GM12878 (cell line): ENCODE measurements around the gene RPA3. TPM values are rescaled to one million over a fixed set of nuclear protein-coding genes. Genes with fewer than 3 reads are reported as not detected.

Experiments
- CHD4 ChIP-seq: fragments of 200-600 bp; sonication (generic); IDR thresholded peaks from 2 replicates; pipeline ENCODE4 v1.6.1; 2016; ENCODE audit warnings: mild to moderate bottlenecking
- EP300 ChIP-seq, 2 experiments: fragments of 150-350 bp in 1 of 2; IDR thresholded peaks; 2 replicates each; pipeline ENCODE4 v1.6.1; 2011 to 2012; ENCODE audit warnings: low read depth in 2 of 2, low read length in 2 of 2, borderline replicate concordance in 1 of 2, improper control_type of control experiment in 1 of 2, inconsistent platforms in 1 of 2; ENCODE audit not compliant: control insufficient read depth in 1 of 2
- NFYB ChIP-seq: IDR thresholded peaks from 2 replicates; pipeline ENCODE4 v1.6.1; 2011; ENCODE audit warnings: low read depth, mild to moderate bottlenecking, low read length, improper control_type of control experiment, moderate library complexity; ENCODE audit not compliant: insufficient read depth
- NRF1 ChIP-seq: conservative IDR thresholded peaks from 2 replicates; pipeline ENCODE4 v1.6.1; 2011; ENCODE audit warnings: mild to moderate bottlenecking, low read depth, low read length, improper control_type of control experiment
- PBX3 ChIP-seq: IDR thresholded peaks from 2 replicates; pipeline ENCODE4 v1.6.1; 2011; ENCODE audit warnings: mild to moderate bottlenecking, low read depth, low read length, moderate library complexity; ENCODE audit not compliant: insufficient replicate concordance
- RELA ChIP-seq: fragments of 450-650 bp; IDR thresholded peaks from 2 replicates; pipeline ENCODE4 v1.8.0; 2014; ENCODE audit warnings: borderline replicate concordance; ENCODE audit not compliant: partially characterized antibody
- SKIL ChIP-seq: fragments of 450-650 bp; IDR thresholded peaks from 2 replicates; pipeline ENCODE4 v1.6.1; 2017; ENCODE audit warnings: mild to moderate bottlenecking, low read depth, inconsistent platforms; ENCODE audit not compliant: poor library complexity, severe bottlenecking
- SMARCA5 ChIP-seq: fragments of 450-650 bp; IDR thresholded peaks from 2 replicates; pipeline ENCODE4 v1.6.1; 2017; ENCODE audit warnings: mild to moderate bottlenecking
- STAT3 ChIP-seq: IDR thresholded peaks from 2 replicates; pipeline ENCODE4 v1.6.1; 2011; ENCODE audit warnings: low read depth, low read length, improper control_type of control experiment
- TCF3 ChIP-seq: IDR thresholded peaks from 2 replicates; pipeline ENCODE4 v1.6.1; 2012; ENCODE audit warnings: low read depth, mild to moderate bottlenecking, low read length, borderline replicate concordance; ENCODE audit not compliant: insufficient read depth
- WRNIP1 ChIP-seq: IDR thresholded peaks from 2 replicates; pipeline ENCODE4 v1.6.1; 2011; ENCODE audit warnings: low read depth, low read length, improper control_type of control experiment, borderline replicate concordance
- polyA plus RNA-seq, 11 experiments: library from polyadenylated mRNA; depleted of rRNA in 4 of 11; unstranded in 6 of 11; stranded (reverse) in 5 of 11; fragments of >200 nt; fragmentation: Nextera tagmentation in 4 of 11; fragmentation: Illumina TruSeq in 1 of 11; extraction: Ambion mirVana in 4 of 11; extraction: Trizol in 1 of 11; gene quantifications; 1 replicate in 1 of 11; 2 replicates in 10 of 11; pipeline versions ENCODE4 v1.2.1 to v1.2.3, GENCODE V29; 2011 to 2016; ENCODE audit warnings: inconsistent platforms in 2 of 11, missing spikeins in 2 of 11, low read depth in 1 of 11
- total RNA-seq, 4 experiments: library from RNA; depleted of rRNA in 3 of 4; stranded (reverse); fragments of >200 nt in 3 of 4; fragmentation: Illumina TruSeq in 1 of 4; extraction: Trizol in 1 of 4; gene quantifications; 2 replicates each; pipeline versions ENCODE4 v1.2.1 to v1.2.3, GENCODE V29; 2013 to 2021

Gene RPA3
- total and polyA plus RNA-seq, 10 of the 15 experiments (the other 5 are each of a cell fraction or from before 2014, with no cell fraction given): 60.2 to 343 (median 112) TPM

- TF ChIP-seq RELA (no peak), PBX3 (no peak), NRF1 (no peak), STAT3 (no peak), CHD4 (no peak), NFYB (no peak), WRNIP1 (no peak), SMARCA5 (peak; percentile 24), TCF3 (no peak), SKIL (peak; percentile 56), EP300 (IDR thresholded peaks at IDR 0.05; ENCODE audit: borderline replicate concordance in 1 of 2, control insufficient read depth in 1 of 2, low read depth in 2 of 2, low read length in 2 of 2) (peak; percentile 62 to 98)
Observed at GRCh38 chr7:7739204-7740036, 21.0 kb upstream of the RPA3 start (continued).
